ENCODE data around the gene ZNF827. TPM values are rescaled to one million over a fixed set of nuclear protein-coding genes. Genes with fewer than 3 reads are reported as not detected.

ZNF827 gene
- total and polyA plus RNA-seq, 2 of the 8 experiments (the other 6 are each of a cell fraction or from before 2014, with no cell fraction given) = 25.3 to 26.2 TPM

- H4K5ac ChIP-seq (ENCODE audit: insufficient read length, low read depth, low read length) = no peak overlapping the region
- H2BK12ac ChIP-seq (ENCODE audit: low read depth, low read length) = no peak overlapping the region
- whole genome bisulfite sequencing, 2 experiments (ENCODE audit: extremely low coverage in 1 of 2, insufficient coverage in 1 of 2, insufficient read length in 1 of 2, insufficient replicate concordance in 2 of 2, low coverage in 1 of 2, low lambda C conversion rate in 2 of 2, missing lambda C conversion rate in 1 of 2) = 100% methylated on average over 1 of the region's 1 CpG; no CpG with 5 or more reads in 1 of the 2 experiments
- H3K4ac ChIP-seq (replicated peaks; ENCODE audit: insufficient read length, low read depth, low read length) = no peak overlapping the region
- ChIA-PET POLR2A (ENCODE audit: partially characterized antibody) (no interaction called here), CTCF (ENCODE audit: partially characterized antibody) (no interaction called here)
- no peak overlapping the region for H2AK5ac ChIP-seq (ENCODE audit: low read depth, low read length)
- H3K4me1 ChIP-seq (replicated peaks in 1 of 4; ENCODE audit: control insufficient read depth in 3 of 4, insufficient read depth in 4 of 4, low read length in 3 of 4) = 0 out of 7 replicates have a peak, but pooled peaks cover 0 to 3% (median 0%) of the 10 kb centered on the region in 4 experiments
- no peak overlapping the region for H3K27ac ChIP-seq (ENCODE audit: low read depth, low read length)
- no peak overlapping the region for H2BK5ac ChIP-seq (ENCODE audit: low read depth, low read length)
- H2BK15ac ChIP-seq (ENCODE audit: low read length) = no peak overlapping the region
- H3K4me2 ChIP-seq (ENCODE audit: insufficient read depth in 1 of 2, low read depth in 2 of 2, low read length in 2 of 2) = no peak overlapping the region
- H3K79me1 ChIP-seq (ENCODE audit: low read depth, low read length) = no peaks in the 10 kb centered on the region
- H3K14ac ChIP-seq (ENCODE audit: insufficient read length) = no peak overlapping the region
- DNase-seq (ENCODE audit: low read depth in 1 of 2, low spot score in 2 of 2) (no peak), FAIRE-seq (no peak)
- H3K56ac ChIP-seq (replicated peaks; ENCODE audit: insufficient read length, low read depth, low read length) = no peak overlapping the region
- no peaks in the 10 kb centered on the region for H3K27me3 ChIP-seq (replicated peaks in 1 of 4; ENCODE audit: control insufficient read depth in 3 of 4, extremely low read depth in 1 of 4, insufficient read depth in 3 of 4, low read length in 3 of 4)
- H2AFZ ChIP-seq (ENCODE audit: low read length) = no peak overlapping the region
- no peaks in the 10 kb centered on the region for H3K36me3 ChIP-seq (ENCODE audit: control insufficient read depth in 2 of 4, insufficient read depth in 4 of 4, low read length in 3 of 4)
- no peak overlapping the region for H3K18ac ChIP-seq (ENCODE audit: extremely low read depth, low read length)
- H3K9ac ChIP-seq (replicated peaks in 1 of 4; ENCODE audit: extremely low read depth in 1 of 4, low read depth in 3 of 4, low read length in 3 of 4) = no peak overlapping the region
- H4K91ac ChIP-seq (replicated peaks; ENCODE audit: insufficient read length, low read length) = no peak overlapping the region
- no peak overlapping the region for H3K23ac ChIP-seq (ENCODE audit: insufficient read length)
- H4K20me1 ChIP-seq (replicated peaks in 1 of 2; ENCODE audit: control insufficient read depth in 1 of 2, insufficient read depth in 2 of 2, low read length in 2 of 2) = no peaks in the 10 kb centered on the region
- no peak overlapping the region for H2BK120ac ChIP-seq (replicated peaks; ENCODE audit: low read depth, low read length)
- no peaks in the 10 kb centered on the region for H3K79me2 ChIP-seq (ENCODE audit: control insufficient read depth in 1 of 2, insufficient read depth in 2 of 2, low read length in 2 of 2)
- no peaks in the 10 kb centered on the region; the same call in 1 of the 2 replicates for H3K23me2 ChIP-seq (ENCODE audit: low read depth, low read length)
- H3K4me3 ChIP-seq (ENCODE audit: extremely low read depth in 1 of 4, insufficient read depth in 2 of 4, low read depth in 3 of 4, low read length in 4 of 4) = no peak overlapping the region
- no peaks in the 10 kb centered on the region; a peak in 1 of 4 replicates for H3K9me3 ChIP-seq (ENCODE audit: insufficient read depth in 2 of 2, low read depth in 1 of 2, low read length in 1 of 2)
- no peak overlapping the region for H4K8ac ChIP-seq (ENCODE audit: extremely low read depth, insufficient read depth, low read length)
- no peak overlapping the region for H2BK20ac ChIP-seq (ENCODE audit: low read length)
- TF ChIP-seq CTCF (IDR thresholded peaks at IDR 0.05; ENCODE audit: control extremely low read depth in 1 of 3, insufficient read depth in 1 of 3, low read depth in 1 of 3, low read length in 3 of 3) = no peak
- TF ChIP-seq POLR2A (IDR thresholded peaks at IDR 0.05; ENCODE audit: control extremely low read depth in 1 of 2, low read depth in 2 of 2, low read length in 2 of 2) = no peak
These were observed 221.9 kb downstream of the ZNF827 start for GRCh38 chr4:145716661-145717200.

All from H1 (cell line).